ENCODE data around the gene UBE2QL1.

UBE2QL1 gene

DNA sequence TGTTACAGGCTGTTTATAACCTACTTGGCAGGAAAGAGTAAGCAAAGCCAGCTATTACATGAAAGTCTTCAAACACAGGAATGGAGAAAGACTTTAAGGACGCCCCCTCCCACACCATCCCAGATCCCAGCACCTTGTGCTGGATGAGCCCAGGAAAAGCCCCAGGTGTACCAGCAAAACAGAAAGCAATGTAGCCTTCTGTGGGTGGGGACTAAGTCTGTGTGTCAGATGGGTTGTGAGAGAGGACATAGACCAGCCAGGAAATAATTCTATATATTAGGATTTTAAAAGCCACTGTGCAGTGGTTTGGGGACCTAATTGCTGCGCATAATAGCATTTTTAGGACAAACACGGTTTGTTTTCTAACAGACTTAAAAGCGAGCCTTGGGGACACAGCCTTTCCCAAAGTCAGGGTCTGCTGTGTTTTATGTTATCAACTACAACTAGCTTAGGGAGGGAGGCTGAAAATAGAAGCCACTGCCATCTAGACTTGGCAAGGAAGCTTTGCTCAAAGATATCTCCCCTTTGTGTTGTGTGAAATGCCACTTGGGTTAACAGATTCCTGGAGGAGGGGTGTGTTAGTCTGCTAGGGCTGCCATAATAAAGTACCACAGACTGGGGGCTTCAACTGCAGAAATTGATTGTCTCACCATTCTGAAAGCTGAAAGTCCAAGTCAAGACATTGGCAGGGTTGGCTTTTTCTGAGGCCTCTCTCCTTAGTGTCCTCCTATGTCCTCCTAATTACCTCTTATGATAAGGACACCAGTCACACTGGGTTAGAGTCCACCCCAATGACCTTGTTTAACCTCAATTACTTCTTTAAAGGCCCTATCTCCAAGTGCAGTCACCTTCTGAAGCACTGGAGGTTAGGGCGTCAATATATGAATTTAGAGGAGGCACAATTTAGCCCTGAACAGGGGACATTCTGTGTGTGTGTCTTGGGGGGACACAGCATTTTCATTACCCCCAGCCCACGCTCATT is 17.2 kb upstream of the UBE2QL1 start:
- H3K36me3 ChIP-seq (ENCODE audit: insufficient read depth, insufficient read length, low read length), result no peaks in the 10 kb centered on the region
- no peaks in the 10 kb centered on the region for H3K9me3 ChIP-seq (ENCODE audit: insufficient read depth, low read length)
- H3K27me3 ChIP-seq (ENCODE audit: insufficient read depth, insufficient read length), result no peaks in the 10 kb centered on the region
- no peaks in the 10 kb centered on the region for H3K4me1 ChIP-seq (ENCODE audit: insufficient read depth, insufficient read length)
- DNase-seq (ENCODE audit: low read depth, low spot score), result no peak
- H3K9ac ChIP-seq (ENCODE audit: insufficient read length, low read depth), result no peak overlapping the region
- no peak for TF ChIP-seq ZNF274 (IDR thresholded peaks at IDR 0.05; ENCODE audit: low read depth, low read length)
- TF ChIP-seq YY1 (IDR thresholded peaks at IDR 0.05; ENCODE audit: insufficient read depth, insufficient read length), result no peak
- no peak for TF ChIP-seq SUZ12 (IDR thresholded peaks at IDR 0.05; ENCODE audit: extremely low read depth, insufficient read depth, insufficient read length)
- H3K4me3 ChIP-seq (ENCODE audit: insufficient read length, low read depth), result no peak overlapping the region

DNA sequence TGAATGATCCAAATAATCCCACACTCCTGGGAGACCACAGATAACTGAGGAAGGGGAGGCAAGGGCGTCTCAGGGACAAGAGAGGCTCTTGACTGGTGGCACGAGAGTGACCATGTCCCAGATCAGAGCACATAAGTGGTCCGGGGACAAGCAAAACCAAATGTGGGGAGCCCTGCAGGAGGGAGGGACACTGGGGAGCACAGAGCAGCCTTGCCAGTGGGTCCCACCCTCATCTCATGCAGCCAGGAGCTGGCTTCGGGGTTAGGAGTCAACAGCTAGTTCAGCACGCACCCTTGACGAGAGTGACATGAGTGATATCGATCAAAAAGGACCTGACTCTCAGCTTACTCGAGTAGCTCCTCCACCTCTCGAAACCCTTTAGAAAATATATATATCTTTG is 16.5 kb upstream of the UBE2QL1 start:
- DNase-seq (ENCODE audit: low read depth, low spot score), result no peak
- Histone ChIP-seq H3K27me3 (ENCODE audit: insufficient read depth, insufficient read length) (no peaks in the 10 kb centered on the region), H3K4me1 (ENCODE audit: insufficient read depth, insufficient read length) (no peaks in the 10 kb centered on the region), H3K9ac (ENCODE audit: insufficient read length, low read depth) (no peak overlapping the region), H3K36me3 (ENCODE audit: insufficient read depth, insufficient read length, low read length) (no peaks in the 10 kb centered on the region), H3K9me3 (ENCODE audit: insufficient read depth, low read length) (no peaks in the 10 kb centered on the region), H3K4me3 (ENCODE audit: insufficient read length, low read depth) (no peak overlapping the region)
- TF ChIP-seq ZNF274 (IDR thresholded peaks at IDR 0.05; ENCODE audit: low read depth, low read length), result no peak
- no peak for TF ChIP-seq SUZ12 (IDR thresholded peaks at IDR 0.05; ENCODE audit: extremely low read depth, insufficient read depth, insufficient read length)
- TF ChIP-seq YY1 (IDR thresholded peaks at IDR 0.05; ENCODE audit: insufficient read depth, insufficient read length), result no peak

DNA sequence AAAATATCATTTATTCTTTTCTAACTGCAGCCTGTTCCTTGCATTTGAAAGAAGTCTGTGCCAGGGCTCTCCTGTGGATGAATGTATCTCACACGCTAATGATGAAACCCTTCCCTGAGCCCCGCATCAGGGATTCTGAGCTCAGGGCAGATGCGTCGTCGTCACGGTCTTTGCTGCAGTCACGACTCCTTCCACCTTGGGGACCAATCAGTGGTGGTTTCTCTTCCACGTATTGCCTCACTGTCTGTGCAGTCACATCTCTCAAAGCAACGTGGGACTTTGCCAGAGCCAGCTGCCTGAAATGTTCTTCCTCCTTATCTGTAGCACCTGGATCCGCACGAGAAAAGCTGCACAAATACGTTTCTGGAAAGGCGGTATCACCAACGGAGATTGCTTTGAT is 13.9 kb upstream of the UBE2QL1 start:
- Histone ChIP-seq H3K9ac (ENCODE audit: insufficient read length, low read depth) (no peak overlapping the region), H3K9me3 (ENCODE audit: insufficient read depth, low read length) (peaks cover 10% of the 10 kb centered on the region; the same call in 1 of the 2 replicates), H3K36me3 (ENCODE audit: insufficient read depth, insufficient read length, low read length) (no peaks in the 10 kb centered on the region), H3K4me1 (ENCODE audit: insufficient read depth, insufficient read length) (no peaks in the 10 kb centered on the region), H3K4me3 (ENCODE audit: insufficient read length, low read depth) (no peak overlapping the region), H3K27me3 (ENCODE audit: insufficient read depth, insufficient read length) (no peaks in the 10 kb centered on the region)
- TF ChIP-seq ZNF274 (IDR thresholded peaks at IDR 0.05; ENCODE audit: low read depth, low read length), result no peak
- no peak for TF ChIP-seq SUZ12 (IDR thresholded peaks at IDR 0.05; ENCODE audit: extremely low read depth, insufficient read depth, insufficient read length)
- TF ChIP-seq YY1 (IDR thresholded peaks at IDR 0.05; ENCODE audit: insufficient read depth, insufficient read length), result no peak
- no peak for DNase-seq (ENCODE audit: low read depth, low spot score)

DNA sequence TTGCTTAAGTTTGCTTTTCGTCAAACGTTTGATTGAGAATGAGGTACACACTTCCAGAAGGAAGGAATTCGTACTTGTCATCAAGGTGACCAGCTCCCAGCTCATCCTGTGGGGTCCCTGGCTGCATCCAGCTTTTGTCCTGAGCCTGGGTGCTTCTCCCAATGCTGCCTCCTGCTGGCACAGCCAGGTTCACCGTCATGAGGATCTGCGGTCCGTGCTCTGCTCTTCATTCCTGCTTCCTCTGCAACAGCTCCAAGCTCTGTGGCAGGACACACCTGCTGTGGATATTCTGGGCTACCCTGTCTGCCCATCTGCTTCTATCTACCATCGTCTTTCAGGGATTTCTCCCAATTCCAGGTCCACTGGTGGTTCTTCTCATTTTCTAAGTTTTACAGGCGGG is 13.3 kb upstream of the UBE2QL1 start:
- peak; percentile 18 for DNase-seq (ENCODE audit: low read depth, low spot score)
- Histone ChIP-seq H3K9ac (ENCODE audit: insufficient read length, low read depth) (no peak overlapping the region), H3K27me3 (ENCODE audit: insufficient read depth, insufficient read length) (no peaks in the 10 kb centered on the region), H3K36me3 (ENCODE audit: insufficient read depth, insufficient read length, low read length) (no peaks in the 10 kb centered on the region), H3K4me1 (ENCODE audit: insufficient read depth, insufficient read length) (no peaks in the 10 kb centered on the region), H3K4me3 (ENCODE audit: insufficient read length, low read depth) (no peak overlapping the region), H3K9me3 (ENCODE audit: insufficient read depth, low read length) (peaks cover 16% of the 10 kb centered on the region)
- TF ChIP-seq ZNF274 (IDR thresholded peaks at IDR 0.05; ENCODE audit: low read depth, low read length) (no peak), SUZ12 (IDR thresholded peaks at IDR 0.05; ENCODE audit: extremely low read depth, insufficient read depth, insufficient read length) (no peak), YY1 (IDR thresholded peaks at IDR 0.05; ENCODE audit: insufficient read depth, insufficient read length) (no peak)

DNA sequence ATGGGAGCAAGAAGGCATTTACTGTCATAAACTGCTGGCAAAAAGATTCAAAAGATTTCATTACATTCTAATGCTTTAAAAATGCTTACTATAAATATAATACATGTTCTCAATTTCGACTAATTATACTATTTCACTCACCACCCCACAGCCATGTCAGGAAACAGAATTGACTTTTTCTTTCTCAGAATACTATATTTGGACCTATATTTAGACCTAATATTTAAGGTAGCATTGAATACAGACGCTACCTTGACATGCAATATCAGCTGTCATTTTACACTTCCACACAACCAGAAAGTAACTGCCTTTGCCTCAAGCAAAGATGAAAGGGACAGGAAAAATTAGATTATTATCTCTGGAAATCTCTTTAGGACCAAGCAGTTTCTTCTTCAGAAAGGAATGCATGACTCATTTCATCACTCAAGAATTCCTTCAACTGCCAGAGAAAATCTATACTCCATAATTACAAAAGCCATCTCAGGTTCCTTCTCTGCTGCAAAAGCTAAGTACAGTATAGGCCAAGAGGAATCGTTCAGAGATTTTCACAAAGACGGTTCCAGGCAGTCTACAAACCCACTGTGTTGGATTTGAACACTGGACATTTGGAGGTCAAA is 11.8 kb upstream of the UBE2QL1 start:
- H3K4me3 ChIP-seq (ENCODE audit: insufficient read length, low read depth), result no peak overlapping the region
- H3K36me3 ChIP-seq (ENCODE audit: insufficient read depth, insufficient read length, low read length), result no peaks in the 10 kb centered on the region
- H3K27me3 ChIP-seq (ENCODE audit: insufficient read depth, insufficient read length), result no peaks in the 10 kb centered on the region
- peaks cover 24% of the 10 kb centered on the region for H3K9me3 ChIP-seq (ENCODE audit: insufficient read depth, low read length)
- DNase-seq (ENCODE audit: low read depth, low spot score), result no peak
- H3K9ac ChIP-seq (ENCODE audit: insufficient read length, low read depth), result no peak overlapping the region
- TF ChIP-seq ZNF274 (IDR thresholded peaks at IDR 0.05; ENCODE audit: low read depth, low read length) (no peak), SUZ12 (IDR thresholded peaks at IDR 0.05; ENCODE audit: extremely low read depth, insufficient read depth, insufficient read length) (no peak), YY1 (IDR thresholded peaks at IDR 0.05; ENCODE audit: insufficient read depth, insufficient read length) (no peak)
- no peaks in the 10 kb centered on the region for H3K4me1 ChIP-seq (ENCODE audit: insufficient read depth, insufficient read length)

DNA sequence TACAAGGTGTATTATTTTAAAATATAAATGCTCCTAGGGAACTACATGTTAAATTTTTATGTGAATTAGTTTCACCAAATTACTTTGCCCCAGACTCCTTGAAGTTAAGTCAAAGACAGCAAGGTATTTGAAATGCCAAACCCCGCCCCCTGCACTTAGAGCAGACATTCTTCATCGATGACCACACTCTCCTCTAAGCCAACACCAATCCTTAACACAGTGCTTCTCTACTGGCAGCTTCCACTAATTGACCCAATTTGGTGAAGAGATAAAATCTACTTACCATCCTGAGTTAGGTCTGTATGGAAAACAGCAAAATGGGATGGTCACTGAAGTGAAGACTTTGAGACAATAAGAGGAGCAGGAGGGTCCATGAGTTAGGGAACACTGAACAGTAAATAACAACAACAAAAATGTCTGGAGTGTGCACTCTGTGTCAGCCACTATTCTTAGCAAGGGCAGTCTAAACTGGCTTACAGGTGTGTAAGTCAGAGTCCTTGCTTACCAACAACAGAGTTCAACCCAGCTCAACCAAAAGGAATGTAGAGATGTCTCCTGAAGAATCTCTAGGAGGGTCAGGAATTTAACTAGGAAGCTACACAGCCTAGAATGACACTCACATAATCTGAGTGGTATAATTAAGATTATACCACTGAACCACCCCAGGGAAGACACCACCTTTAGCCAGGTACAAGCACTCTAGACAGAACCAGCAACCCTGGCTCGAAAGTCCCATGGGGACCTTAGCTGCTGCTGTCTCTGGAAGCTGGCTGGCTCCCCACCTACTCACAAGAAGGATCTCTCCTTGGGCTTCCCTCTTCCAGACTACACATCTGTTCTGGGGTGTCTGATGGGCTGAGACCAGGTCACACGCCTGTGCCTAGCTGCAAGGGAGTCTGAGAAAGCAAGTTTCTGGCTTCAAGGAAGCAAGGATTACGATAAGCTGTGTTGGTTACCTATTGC is 8.8 kb upstream of the UBE2QL1 start:
- H3K27me3 ChIP-seq (ENCODE audit: insufficient read depth, insufficient read length), result no peaks in the 10 kb centered on the region
- TF ChIP-seq YY1 (IDR thresholded peaks at IDR 0.05; ENCODE audit: insufficient read depth, insufficient read length) (no peak), SUZ12 (IDR thresholded peaks at IDR 0.05; ENCODE audit: extremely low read depth, insufficient read depth, insufficient read length) (no peak)

More for the DNA sequence above, 8.8 kb upstream of the UBE2QL1 start:
- Histone ChIP-seq H3K4me3 (ENCODE audit: insufficient read length, low read depth) (no peak overlapping the region), H3K36me3 (ENCODE audit: insufficient read depth, insufficient read length, low read length) (no peaks in the 10 kb centered on the region), H3K4me1 (ENCODE audit: insufficient read depth, insufficient read length) (no peaks in the 10 kb centered on the region), H3K9ac (ENCODE audit: insufficient read length, low read depth) (no peak overlapping the region), H3K9me3 (ENCODE audit: insufficient read depth, low read length) (peaks cover 29% of the 10 kb centered on the region)
- DNase-seq (ENCODE audit: low read depth, low spot score), result no peak

All from NT2/D1 (cell line).